ENCODE measurements around the gene B3GALNT2. TPM values are rescaled to one million over a fixed set of nuclear protein-coding genes. Genes with fewer than 3 reads are reported as not detected.

Gene B3GALNT2
- total and polyA plus RNA-seq, 2 of the 4 experiments (the other 2 are of a cell fraction), result 11.0 to 32.8 TPM

- no CpG with 5 or more reads among the region's 8 CpGs for WGBS, 2 experiments (ENCODE audit: extremely low coverage in 2 of 2, insufficient read length in 1 of 2)
- CTCF ChIA-PET, result no interaction called here
Observed at GRCh38 chr1:235454021-235454420, 50.2 kb downstream of the B3GALNT2 start.

More at GRCh38 chr1:235454021-235454420, 50.2 kb downstream of the B3GALNT2 start:
- no peak overlapping the region for H4K91ac ChIP-seq (ENCODE audit: insufficient read depth, low read depth, low read length)
- peaks cover 19% of the 10 kb centered on the region for H3K36me3 ChIP-seq (ENCODE audit: control insufficient read depth, insufficient read depth, low read length)
- H2BK15ac ChIP-seq (ENCODE audit: low read depth, low read length), result no peak overlapping the region
- H2AK9ac ChIP-seq (replicated peaks; ENCODE audit: low read depth, low read length, poor library complexity), result no peak overlapping the region
- H3K4me1 ChIP-seq (ENCODE audit: control insufficient read depth, insufficient read depth, low read length), result 0 out of 2 replicates have a peak, but pooled peaks cover 2% of the 10 kb centered on the region
- in situ Hi-C loops (cut with MboI; ENCODE audit: low sequenced_read_pairs) (no loop called here), dilution Hi-C loops (cut with HindIII; ENCODE audit: low sequenced_read_pairs, unreplicated experiment) (no loop called here), intact Hi-C loops (cut with micrococcal nuclease) (no loop called here)
- H2BK5ac ChIP-seq (ENCODE audit: low read depth, low read length, poor library complexity, severe bottlenecking), result no peak overlapping the region
- H3K18ac ChIP-seq (ENCODE audit: low read depth, low read length), result no peak overlapping the region
- H3K9me1 ChIP-seq (ENCODE audit: insufficient read depth, low read length), result no peaks in the 10 kb centered on the region
- no peak overlapping the region for H3K27ac ChIP-seq (ENCODE audit: insufficient read depth, low read length)
- H2BK120ac ChIP-seq (ENCODE audit: low read depth, low read length), result no peak overlapping the region
- no peak overlapping the region for H3K14ac ChIP-seq (replicated peaks; ENCODE audit: low read depth, low read length)
- no peak overlapping the region for H3K56ac ChIP-seq (ENCODE audit: extremely low read depth, insufficient read depth, low read length)
- no peaks in the 10 kb centered on the region for H3K9me3 ChIP-seq (ENCODE audit: control insufficient read depth, insufficient read depth, low read length)
- H2AK5ac ChIP-seq (ENCODE audit: low read depth, low read length), result no peak overlapping the region
- no peak overlapping the region for H3K4me3 ChIP-seq (ENCODE audit: insufficient read depth, low read depth, low read length)
- ATAC-seq (ENCODE audit: low read depth), result no peak
- H4K5ac ChIP-seq (ENCODE audit: low read depth, low read length), result no peak overlapping the region
- POLR2A ChIA-PET (ENCODE audit: unreplicated experiment), result no interaction called here
- H3K9ac ChIP-seq (ENCODE audit: low read depth, low read length), result no peak overlapping the region
- H3K23ac ChIP-seq (ENCODE audit: low read depth, low read length), result no peak overlapping the region
- no peaks in the 10 kb centered on the region for H3K27me3 ChIP-seq (ENCODE audit: control insufficient read depth, insufficient read depth, low read length)
- H4K20me1 ChIP-seq (ENCODE audit: insufficient read depth, low read length), result 0 out of 2 replicates have a peak, but pooled peaks cover 3% of the 10 kb centered on the region
- TF ChIP-seq BHLHE40 (IDR thresholded peaks at IDR 0.05; ENCODE audit: low read depth, low read length), result no peak
- TF ChIP-seq ELK1 (IDR thresholded peaks at IDR 0.05; ENCODE audit: borderline replicate concordance, low read depth, low read length), result no peak
- no peak for TF ChIP-seq MAFK (IDR thresholded peaks at IDR 0.05; ENCODE audit: low read depth, low read length)
- no peak for TF ChIP-seq CEBPB (IDR thresholded peaks at IDR 0.05; ENCODE audit: low read depth, low read length)
- TF ChIP-seq FOS (IDR thresholded peaks at IDR 0.05; ENCODE audit: low read depth, low read length), result no peak
- TF ChIP-seq USF2 (IDR thresholded peaks at IDR 0.05; ENCODE audit: low read depth, low read length), result no peak
- no peak for TF ChIP-seq SMC3 (IDR thresholded peaks at IDR 0.05; ENCODE audit: low read depth, low read length)
- no peak for TF ChIP-seq RAD21 (IDR thresholded peaks at IDR 0.05; ENCODE audit: low read length)
- no peak for TF ChIP-seq RCOR1 (IDR thresholded peaks at IDR 0.05; ENCODE audit: insufficient replicate concordance, low read length)
- TF ChIP-seq MXI1 (IDR thresholded peaks at IDR 0.05; ENCODE audit: borderline replicate concordance, low read depth, low read length), result no peak
- H2AFZ ChIP-seq (replicated peaks; ENCODE audit: low read length, poor library complexity), result no peak overlapping the region
- BruUV-seq (replicated peaks), result no TSS peak
- no peak overlapping the region for H4K8ac ChIP-seq (ENCODE audit: low read depth in 2 of 2, low read length in 2 of 2)
- peaks cover 0 to 3% of the 10 kb centered on the region in 2 experiments; a peak in 1 of 4 replicates for H3K79me1 ChIP-seq (ENCODE audit: low read depth in 1 of 2, low read length in 2 of 2)
- DNase-seq, result no peak
- H2BK20ac ChIP-seq (ENCODE audit: low read depth, low read length), result no peak overlapping the region
- no peak overlapping the region for H3K4me2 ChIP-seq (ENCODE audit: low read depth, low read length)
- H3K4ac ChIP-seq (ENCODE audit: low read depth, low read length), result no peak overlapping the region

All from IMR-90 (cell line).